ENCODE results near the gene MCCD1.

The MCCD1 gene

DNA sequence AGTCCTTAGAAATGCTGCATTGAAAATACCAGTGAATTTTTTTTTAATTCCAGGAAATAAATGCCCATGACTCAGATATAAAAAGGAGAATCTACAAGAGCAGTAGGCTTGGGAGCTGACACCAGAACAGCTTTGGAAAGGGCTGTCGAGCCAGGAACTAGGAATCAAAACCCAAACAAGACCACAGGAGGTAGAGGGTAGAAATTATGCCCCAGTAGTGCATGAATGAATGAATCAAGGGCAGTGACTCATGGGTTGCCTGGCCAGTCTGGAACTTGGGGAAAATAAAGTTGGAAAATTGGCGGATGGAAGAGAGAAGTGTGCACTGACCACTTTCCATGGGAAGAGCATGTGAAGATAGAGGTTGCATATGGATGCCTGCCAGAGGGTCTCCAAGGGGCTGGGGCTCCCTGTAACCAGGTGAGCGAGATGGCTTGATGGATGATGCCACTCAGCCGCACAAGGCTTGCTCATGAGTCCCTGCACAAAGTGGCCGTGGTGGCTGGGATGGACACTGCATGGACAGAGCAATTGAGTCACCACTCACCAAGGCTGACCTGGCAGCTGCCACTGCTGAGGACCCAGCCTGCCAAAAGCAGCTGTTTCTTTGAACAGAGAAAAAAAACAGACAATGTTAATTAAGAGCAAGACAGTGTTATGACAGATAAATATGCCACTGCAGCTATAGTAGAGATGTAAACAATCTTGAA is 15.2 kb upstream of the MCCD1 start:
- DNase-seq, result no peak

DNA sequence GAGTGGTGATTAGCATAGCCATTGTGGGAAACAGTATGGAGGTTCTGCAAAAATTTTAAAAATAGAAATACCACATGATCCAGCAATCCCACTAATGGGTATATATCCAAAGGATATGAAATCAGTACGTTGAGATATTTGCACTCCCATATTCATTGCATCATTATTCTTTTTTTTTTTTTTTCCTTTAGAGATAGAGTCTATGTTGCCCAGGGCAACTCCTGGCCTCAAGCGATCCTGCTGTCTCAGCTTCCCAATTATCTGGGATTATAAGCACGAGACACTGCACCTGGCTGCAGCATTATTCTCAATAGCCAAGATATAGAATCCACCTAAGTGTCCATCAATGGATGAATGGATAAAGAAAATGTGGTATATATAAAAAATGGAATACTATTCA is 6.9 kb upstream of the MCCD1 start:
- DNase-seq, result no peak

DNA sequence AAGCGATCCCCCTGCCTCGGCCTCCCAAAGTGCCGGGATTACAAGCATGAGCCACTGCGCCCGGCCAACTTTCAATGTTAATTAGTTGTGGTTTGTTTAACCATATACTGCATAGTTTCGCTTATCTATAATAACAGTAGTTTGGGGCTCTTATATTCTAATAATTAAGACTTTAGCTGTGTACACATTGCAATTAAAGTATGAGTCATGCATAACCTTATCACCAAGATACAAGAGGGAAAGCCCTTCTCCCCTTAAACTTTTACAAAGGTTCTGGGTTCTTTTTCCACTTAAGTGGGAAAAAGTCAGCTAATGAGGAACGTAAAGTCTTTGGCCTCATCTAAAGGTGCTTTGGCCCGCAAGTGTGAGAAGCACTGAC is 3.2 kb upstream of the MCCD1 start:
- peak; percentile 84 for DNase-seq

DNA sequence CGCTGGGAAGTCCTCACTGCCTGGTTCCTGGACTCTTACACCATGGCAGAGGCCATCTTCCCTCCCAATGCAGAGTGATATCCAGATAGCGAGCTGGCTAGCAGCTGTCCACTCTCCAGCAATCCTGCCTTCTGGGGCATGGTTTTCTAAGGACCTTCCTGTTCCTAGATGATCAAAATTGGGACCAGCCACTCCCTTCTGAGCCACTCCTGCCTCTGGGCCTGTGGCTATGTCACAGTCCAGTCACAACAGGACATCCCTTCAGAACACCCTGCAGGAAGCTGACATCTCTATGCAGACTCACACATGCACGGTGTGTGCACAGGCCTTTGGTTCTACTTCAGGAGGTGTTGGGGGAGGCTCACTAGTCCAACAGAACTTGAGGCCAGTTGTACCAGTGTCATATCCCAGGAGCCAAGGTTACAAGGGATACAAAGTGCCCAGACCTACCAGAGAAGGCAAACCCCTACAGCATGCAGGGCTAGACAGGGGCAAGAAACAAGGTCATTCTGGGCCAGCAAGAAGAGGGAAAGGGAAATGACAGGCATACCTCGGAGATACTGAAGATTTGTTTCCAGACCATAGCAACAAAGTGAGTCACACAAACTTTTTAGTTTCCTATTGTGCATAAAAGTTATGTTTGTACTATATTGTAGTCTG is 2.7 kb upstream of the MCCD1 start:
- no peak for DNase-seq

DNA sequence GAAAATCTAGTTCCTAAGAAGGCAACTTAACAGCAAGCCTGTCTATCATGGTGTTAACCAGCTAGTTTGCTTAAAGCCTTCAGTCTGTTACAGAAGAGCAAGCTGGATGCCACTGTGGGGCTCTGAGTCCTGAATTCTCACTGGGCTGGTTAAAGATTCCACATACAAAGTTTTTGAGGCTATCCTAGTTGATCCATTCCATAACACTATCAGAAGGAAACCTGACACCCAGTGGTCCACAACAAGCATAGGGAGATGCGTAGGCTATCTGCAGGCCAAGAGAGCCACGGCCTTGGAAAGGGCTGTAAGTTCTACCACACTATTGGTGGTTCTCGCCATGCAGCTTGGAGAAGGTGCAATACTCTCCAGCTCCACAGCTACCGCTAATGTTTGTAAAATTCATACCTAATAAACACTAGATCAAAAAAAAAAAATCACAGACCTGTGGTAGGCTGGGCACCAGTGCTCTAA is 420 bp upstream of the MCCD1 start:
- DNase-seq, result peak; percentile 24

DNA sequence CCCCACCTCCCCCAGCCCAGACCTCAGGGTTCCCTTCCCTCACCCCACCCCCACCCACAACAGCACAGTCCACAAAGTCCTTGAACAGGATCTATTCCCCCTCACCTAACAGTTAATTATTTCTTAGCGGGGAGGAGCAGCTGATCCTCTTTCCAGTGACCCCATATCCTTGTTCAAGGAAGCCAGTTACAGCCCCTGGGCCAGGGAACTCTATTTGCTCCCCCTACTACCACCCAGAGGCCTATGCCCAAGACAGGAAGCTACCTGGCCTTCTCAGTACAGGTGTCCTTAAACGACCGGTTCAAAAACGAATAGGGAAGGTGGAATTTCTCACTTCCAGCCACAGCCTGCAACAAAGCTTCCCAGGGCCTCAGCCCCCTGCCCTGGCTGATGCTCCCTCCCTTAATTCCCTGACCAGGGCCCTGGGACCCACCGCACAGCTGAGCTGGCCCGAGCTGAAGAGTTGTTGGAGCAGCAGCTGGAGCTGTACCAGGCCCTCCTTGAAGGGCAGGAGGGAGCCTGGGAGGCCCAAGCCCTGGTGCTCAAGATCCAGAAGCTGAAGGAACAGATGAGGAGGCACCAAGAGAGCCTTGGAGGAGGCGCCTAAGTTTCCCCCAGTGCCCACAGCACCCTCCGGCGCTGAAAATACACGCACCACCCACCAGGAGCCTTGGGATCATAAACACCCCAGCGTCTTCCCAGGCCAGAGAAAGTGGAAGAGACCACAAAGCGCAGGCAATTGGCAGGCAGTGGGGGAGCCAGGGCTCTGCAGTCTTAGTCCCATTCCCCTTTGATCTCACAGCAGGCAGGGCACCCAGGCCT is 778 bp downstream of the MCCD1 start:
- no peak for DNase-seq

DNA sequence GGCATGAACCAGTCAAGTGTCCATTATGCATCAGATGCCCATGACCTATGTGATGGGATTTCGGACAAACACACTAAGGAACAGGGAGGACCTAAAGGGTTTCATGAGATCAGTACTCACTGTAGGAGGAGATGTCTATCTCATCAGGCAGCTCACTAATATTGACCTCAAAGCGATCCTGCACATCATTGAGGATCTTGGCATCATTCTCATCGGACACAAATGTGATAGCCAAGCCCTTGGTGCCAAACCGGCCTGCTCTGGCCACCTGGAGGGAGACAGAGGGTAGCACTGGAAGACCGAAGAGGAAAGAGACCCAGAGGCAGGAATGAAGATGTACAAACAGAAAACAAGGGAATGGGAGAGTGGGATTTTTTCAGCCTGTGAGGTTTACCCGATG is 1.9 kb downstream of the MCCD1 start:
- no peak for DNase-seq

DNA sequence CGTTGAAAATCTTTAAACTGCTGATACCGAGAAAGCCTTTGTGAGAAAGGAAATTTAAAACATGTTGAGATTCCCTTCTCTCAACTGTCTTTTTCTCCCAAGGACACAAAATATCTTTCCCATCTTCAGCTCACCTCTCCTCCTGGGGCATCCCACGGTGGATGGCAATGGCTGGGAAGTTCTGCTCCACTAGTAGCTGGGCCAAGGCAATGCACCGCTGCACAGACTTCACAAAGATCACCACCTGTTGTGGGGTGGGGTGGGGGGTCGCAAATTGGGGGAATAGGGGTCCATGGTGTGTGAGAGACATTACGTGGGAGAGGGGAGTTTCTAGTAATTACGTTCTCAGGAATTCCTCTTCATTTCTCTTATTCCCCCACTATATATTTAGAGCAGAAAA is 2.4 kb downstream of the MCCD1 start:
- no peak for DNase-seq

DNA sequence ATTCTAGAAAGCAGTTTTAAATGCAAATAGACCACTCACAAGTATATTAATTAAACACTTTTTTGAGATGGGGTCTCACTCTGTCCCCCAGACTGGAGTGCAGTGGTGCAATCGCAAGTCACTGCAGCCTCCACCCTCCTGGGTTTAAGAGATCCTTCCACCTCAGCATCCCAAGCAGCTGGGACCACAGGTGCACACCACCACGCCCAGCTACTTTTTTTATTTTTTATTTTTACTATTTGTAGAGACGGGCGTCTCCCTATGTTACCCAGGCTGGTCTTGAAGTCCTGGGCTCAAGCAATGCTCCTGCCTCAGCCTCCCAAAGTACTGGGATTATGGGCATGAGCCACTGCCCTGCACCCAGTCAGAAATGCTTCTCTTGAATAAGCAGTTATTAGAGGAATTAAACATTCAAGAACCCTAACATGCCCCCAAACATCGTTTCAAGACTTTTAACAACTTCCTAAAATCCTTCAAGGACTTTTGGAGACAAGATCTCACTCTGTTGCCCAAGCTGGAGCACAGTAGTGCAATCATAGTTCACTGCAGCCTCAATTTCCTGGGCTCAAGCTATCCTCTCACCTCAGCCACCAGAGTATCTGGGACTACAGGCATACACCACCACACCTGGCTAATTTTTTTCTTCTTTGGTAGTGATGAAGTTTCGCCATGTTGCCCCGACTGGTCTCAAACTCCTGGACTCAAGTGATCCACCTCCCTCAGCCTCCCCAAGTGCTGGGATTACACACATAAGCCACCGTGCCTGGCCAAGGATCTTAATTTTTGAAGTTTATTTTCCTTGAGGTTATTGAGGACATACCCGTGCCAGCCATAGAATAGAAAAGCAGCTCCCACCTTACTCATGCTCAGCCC is 3.2 kb downstream of the MCCD1 start:
- no peak for DNase-seq

DNA sequence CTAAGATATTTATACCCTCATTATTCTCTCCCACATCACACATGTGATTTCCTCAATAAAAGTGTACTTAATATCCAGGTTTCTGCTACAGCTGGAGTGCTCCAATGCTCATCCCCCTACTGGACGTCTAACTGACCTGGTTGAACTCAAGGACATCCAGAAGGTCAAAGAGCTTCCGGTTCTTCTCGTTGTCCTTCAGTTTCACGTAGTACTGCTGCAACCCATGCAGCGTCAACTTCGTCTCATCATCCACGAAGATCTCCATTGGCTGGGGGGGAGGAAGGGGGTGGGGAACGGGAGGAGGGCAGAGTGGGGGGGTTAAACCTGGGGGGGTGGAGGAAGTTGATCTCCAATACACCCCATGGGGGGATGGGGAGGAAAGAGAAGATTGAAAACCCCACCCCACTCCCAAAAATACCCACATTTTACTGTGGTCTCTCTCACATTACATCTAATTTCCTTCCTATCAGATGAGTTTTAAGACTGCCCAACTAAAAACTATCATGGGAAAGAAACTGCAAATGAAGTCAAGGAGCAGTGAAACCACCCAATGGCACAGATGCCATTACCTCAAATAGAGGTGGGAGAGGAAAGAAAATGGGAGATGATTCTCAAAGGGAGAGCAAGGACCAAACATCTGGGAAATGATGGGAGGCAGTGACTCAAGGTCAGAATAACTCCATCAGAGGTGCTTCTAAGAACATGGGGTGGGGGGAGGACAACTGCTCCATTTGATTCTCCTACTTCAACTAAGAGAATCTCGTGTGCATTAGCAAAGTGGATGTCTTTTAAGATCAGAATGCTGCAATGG is 4.1 kb downstream of the MCCD1 start:
- DNase-seq, result no peak

DNA sequence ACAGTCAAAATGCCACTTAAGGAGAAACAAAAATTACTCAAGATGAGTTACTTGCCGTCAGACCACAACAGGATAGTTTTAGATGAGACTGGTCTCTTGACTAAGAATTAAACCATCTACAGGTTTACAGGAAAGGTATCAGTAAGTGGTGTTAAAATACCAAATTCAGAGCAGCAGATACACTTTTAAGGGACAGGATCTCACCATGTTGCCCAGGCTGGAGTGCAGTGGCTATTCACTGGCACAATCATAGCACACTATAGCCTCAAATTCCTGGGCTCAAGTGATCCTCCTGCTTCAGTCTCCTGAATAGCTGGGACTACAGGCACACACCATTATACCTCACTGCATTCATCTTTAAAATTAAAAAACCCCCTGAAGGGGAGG is 4.7 kb downstream of the MCCD1 start:
- DNase-seq, result no peak

DNA sequence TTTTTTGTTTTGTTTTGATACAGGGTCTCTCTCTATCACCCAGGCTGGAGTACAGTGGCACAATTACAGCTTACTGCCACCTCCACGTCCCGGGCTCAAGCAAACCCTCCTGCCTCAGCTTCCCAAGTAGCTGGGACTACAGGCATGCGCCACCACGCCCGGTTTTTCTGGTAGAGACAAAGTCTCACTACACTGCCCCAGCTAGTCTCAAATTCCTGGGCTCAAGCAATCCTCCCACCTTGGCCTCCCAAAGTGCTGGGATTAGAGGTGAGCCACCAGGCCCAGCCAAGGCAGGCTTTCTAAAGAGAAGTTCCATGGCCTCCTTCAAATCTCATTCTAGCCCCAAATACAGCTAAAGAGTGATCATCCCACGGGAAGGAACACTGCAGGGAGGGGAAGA is 5.2 kb downstream of the MCCD1 start:
- no peak for DNase-seq

DNA sequence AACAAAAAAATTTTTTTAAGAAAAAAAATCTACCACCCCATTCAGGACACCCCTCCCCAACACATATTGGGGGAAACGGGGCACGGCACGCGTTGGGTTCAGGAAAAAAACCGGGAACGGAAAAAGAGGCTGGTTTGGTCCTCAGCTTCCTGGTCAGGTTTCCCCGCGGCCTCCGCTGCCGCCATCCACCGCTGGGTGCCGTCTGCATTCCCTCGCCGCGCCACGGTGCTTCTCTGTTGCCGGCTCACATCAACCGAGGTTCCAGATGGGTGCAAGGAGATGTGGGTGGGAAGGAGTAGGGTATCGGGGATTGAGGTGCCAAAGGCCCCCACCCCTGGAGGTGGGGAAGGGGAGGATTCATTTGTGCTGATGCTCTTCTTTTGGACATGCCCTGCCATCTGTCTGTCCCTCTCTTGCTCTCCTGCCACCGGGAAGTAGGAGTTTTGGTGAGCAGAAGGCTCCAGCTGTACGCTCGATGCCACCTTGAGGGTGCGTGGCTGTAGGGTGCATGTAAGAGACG is 5.8 kb downstream of the MCCD1 start:
- DNase-seq, result no peak

DNA sequence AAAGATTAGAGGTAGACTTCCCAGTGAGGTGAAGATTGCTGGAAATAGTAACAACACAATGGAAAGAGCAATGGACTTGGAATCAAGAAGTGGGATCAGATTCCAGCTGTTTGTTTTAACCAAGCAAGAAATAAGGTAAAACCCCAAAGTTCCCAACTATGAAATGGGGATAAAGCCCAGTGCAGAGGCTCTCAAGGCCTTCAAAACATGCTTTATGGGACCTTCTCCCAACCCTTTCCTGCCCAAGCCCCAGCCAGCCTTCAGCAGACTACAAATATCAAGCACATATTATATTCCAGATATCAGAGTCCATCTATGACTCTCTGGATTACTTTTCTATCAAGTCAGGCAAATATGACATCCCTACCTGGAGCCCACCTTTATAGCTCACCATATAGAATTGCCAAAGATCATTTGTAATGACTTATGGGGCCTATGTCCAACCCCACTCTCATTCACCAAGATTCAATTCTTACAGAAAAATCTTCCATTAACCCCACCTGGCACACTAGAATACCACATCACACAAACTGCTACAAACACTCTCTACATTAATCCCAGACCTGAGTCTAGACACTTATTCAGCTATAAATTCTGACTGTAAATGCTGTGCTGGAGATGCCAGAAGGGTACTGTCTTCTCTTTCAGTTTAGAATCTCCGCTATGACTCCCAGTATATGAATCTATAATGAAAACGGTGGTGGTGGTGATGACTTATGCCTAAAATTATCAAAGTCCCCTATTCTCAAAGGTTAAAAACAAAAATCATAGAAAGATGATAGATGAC is 7.0 kb downstream of the MCCD1 start:
- DNase-seq, result no peak

DNA sequence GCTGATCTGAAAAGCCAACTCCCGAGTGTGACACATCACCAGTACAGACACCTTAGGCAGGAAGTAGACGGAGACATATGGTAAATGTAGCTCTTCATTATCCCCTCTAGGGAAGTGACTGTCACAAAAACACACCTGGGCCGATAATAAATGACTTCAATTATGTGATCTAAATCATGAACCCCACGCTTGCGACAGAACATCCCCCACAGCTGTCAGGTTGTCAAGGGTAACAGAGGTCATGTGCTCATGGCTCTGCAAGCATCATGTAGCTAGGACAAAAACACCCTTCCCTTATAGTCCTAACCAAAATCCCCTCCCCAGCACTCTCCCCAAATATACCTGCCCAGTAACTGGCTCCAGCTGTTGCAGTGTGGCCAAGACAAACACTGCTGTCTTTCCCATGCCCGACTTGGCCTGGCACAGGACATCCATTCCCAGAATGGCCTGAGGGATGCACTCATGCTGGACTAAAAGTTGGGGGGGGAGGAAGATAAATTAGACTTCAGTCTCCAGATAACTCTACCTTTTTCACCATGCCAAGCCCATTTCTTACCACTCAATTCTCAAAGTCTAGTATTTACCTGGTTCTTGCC is 10.1 kb downstream of the MCCD1 start:
- no peak for DNase-seq

DNA sequence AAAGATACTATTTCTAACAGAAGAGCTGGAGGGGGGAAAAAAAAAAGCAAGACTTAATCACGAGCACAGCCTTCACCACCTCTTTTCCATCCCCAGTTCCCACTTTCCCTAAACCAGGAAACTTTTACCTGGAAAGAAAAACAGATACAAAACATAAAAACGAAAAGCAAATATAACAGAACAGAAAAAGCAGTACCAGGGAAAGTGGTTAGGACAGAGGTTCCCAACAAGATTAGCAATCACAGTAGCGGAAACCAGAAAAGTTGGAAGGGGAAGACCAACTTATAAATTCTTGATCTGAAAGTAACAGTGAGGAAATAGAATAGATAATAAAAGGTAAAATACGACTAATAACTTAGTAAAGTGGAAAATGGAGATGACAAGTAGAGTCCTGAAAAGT is 11.9 kb downstream of the MCCD1 start:
- DNase-seq, result no peak

DNA sequence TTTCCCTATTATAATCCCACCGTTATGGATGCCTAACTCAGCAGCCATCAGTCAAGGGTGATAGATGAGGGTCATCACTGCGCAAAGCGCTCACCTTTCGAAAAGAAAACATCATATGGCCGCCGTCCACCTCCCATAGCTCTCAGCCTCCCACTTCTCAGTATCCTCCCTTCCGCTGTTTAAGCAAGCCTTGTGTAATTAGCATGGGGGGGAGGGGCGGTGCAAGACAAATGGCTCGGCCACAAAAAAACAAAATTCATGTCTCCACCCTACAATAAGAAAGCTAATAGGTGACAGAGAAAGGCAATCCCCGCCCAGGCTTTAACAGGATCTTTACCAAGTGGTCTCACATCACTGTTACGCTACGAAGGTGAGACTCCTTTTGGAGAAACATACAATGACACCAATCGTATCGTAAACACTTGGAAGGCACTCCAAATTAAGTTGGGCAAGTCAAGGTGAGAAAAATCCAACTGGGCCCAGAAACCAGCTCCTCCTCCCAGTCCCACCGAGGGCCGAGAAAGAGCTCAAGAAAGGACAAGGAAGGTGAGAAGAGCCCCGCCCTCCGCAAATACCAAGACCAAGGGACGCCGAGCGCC is 12.4 kb downstream of the MCCD1 start:
- DNase-seq, result peak; percentile 90

DNA sequence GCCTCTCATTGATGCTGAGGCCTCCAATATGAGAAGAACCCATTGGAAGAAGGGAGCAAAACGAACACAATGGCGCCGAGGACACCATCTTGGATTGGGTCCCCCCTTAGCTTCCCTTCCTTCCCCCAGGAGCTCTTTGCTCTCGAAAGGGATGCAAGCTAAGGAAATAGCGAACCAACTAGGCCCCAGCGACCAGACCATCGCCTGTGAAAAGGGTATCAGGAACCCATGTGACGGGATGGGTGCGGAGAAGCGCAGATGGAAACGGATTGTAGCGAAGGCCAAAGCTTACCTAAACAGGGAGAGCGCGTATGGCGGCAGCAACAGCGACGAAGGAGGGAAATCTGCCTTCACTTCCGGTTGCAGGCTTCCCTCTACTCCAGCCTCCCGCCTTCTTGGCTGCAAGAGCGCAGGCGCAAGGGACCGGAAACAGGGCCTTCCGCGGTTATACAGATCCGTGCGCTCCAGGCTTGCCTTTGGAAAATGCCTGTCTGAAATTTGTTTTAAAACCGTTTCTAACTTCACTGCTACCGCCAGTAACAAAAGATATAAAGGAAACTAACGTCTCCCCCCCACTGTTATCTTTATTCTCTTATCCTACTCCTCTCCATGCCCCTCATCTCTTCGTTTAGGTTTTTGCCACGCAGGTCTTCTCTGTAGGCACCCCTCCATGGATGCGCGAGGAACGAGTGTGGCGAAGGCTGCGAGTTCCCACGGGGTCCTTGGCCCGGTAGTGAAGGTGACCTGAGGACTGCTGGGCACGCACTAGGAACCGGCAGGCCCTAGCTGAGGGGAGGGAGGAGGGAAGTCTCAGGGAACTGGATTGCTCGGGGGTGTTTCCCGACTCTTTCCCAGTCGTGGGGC is 13.1 kb downstream of the MCCD1 start, which contains the start of gene DDX39B:
Gene DDX39B (minus strand): TSS at position 346 of the 864 bp plus-strand sequence. CDS start 1,471 bp downstream, outside the sequence.
- peak; percentile 99 for DNase-seq

DNA sequence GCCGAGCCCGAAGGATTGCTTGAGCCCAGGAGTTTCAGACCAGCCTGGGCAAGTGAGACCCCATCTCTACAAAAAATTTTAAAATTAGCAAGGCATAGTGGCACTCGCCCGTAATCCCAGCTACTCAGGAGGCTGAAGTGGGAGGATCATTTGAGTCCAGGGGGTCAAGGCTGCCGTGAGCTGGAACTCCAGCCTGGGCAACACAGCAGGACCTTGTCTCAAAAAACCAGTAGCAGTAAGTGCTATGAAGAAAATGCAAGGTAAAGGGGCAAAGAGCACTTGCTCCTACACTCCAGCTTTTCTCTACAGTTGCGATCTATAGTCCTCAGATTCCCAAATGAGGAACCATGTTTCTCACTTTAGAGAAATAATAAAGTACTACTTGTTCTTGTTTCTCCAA is 14.9 kb downstream of the MCCD1 start:
- DNase-seq, result no peak

All from hematopoietic multipotent progenitor cell treated with erythropoietin and hydrocortisone succinate and interleukin-3 and kit ligand, for 6 days (in vitro differentiated cells).